Stimulated activated CD4-positive, alpha-beta T cell treated with anti-CD3 and anti-CD28 coated beads, Interleukin-2, amount 100 ng/mL, for 48 hours (primary cell): ENCODE results near the gene GABRG3.
"Not testable (repeated sequence)": the region's sequence is repeated elsewhere in the genome, so short reads cannot be mapped to it uniquely, and the experiment has no call there.

Source experiments
- DNase-seq, 2 donors: peaks; one replicate each; pipeline ENCODE4 v3.0.0-alpha.2; 2020

GABRG3 gene

DNA sequence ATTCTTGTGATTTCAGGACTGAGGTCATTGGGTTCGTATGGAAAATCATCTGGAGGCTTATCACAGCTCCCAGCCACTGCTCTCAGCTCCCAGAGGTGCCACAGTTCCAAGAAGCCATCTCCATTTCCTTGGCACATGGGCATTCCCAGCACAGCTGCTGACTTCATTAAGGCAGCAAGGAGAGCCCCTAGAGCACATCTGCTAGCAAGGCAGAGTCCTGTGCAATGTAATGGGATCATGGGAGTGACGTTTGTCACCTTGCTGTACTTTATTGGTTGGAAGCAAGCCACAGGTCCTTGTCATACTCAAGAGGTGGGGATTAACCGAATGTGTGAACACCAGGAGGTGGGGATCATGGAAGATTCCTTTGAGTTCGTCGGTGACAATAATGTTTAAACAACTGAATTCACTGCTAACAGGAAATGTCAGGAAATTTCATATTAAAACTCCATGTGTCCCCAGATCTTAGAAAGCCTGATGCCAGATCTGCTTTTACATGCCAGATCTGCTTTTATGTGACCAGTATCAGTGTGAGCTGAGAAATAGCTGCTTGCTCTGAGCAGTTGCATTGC lies 148.8 kb downstream of the GABRG3 start:
- no peak for DNase-seq

DNA sequence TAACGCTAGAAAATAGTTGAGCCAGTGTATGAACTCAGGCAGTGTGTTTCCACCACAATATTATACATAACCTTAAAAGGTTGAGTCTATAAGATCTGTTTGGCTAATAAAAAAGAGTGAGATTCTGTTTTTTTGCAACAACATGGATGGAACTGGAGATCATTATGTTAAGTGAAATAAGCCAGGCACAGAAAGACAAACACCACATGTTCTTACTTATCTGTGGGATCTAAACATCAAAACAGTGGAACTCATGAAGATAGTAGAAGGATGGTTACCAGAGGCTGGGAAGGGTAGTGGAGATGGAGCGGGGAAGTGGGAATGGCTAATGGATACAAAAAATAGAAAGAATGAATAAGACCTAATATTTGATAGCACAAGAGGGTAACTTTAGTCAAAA lies 150.7 kb downstream of the GABRG3 start:
- DNase-seq, result no peak

GRCh38 chr15:27123291-27123690 lies 152.3 kb downstream of the GABRG3 start:
- no peak for DNase-seq

GRCh38 chr15:27123808-27124207 lies 152.8 kb downstream of the GABRG3 start:
- DNase-seq, result no peak

DNA sequence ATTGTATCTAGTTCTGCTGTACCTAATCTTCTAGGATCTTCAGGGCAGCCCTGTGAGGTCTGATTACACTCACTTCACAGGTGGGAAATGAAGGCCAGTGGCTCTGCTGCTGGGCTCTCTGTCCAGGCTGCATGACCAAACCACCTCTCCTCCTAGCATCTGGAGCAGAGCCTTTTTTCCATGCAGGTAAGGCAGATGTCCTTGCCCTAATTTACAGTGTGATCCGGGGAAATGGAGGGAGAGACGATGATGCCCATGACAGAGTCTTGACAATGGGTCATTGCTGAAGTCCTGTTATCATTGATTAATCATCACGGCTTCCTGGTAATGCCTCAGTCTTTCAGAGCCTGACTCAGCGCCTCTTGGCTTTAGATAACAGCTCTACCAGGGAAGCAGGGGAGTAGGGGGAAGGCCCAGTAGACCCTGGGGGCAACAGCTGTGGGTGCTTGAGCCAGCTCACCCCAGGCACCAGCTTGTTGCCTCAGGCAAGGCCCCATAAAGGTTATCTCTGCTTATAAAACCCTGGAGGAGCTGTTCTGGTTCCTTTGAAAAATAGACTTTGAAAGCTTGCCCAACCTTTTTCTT lies 153.4 kb downstream of the GABRG3 start:
- no peak for DNase-seq

DNA sequence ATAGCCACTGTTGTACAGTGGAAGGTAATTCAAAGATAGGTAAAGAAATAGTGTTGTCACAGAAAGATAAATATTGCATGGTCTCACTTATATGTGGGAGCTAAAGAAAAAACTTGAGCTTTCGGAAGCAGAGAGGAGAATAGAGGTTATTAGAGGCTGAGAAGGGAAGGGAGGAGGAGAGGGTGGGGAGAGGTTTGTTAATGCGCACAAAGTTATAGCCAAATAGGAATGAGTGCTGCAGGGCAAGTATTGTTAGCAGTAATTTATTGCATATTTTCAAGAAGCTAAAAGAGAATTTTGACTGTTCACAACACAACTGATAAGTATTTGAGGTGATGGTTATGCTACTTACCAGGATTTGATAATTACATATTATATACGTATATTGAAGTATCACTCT lies 154.2 kb downstream of the GABRG3 start:
- DNase-seq, result no peak

DNA sequence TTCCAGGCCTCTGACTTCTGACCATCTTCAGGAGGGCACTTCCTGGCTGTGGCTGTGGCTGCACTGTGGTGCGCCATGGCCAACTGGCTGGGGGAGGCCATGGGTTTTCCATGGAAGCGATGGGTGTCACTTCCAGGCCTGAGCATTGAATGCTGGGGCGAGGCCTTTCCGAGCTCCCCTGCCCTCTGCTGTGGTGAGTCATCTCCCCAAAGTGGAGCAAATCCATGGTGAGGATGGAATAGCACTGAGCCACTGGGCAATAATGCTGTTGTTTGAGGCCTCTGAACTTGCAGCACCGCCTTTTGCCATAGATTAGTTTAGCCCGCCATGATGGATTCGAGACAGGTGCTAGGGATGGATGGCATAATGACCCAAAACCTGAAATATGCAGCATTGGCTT lies 155.5 kb downstream of the GABRG3 start:
- DNase-seq, result no peak

DNA sequence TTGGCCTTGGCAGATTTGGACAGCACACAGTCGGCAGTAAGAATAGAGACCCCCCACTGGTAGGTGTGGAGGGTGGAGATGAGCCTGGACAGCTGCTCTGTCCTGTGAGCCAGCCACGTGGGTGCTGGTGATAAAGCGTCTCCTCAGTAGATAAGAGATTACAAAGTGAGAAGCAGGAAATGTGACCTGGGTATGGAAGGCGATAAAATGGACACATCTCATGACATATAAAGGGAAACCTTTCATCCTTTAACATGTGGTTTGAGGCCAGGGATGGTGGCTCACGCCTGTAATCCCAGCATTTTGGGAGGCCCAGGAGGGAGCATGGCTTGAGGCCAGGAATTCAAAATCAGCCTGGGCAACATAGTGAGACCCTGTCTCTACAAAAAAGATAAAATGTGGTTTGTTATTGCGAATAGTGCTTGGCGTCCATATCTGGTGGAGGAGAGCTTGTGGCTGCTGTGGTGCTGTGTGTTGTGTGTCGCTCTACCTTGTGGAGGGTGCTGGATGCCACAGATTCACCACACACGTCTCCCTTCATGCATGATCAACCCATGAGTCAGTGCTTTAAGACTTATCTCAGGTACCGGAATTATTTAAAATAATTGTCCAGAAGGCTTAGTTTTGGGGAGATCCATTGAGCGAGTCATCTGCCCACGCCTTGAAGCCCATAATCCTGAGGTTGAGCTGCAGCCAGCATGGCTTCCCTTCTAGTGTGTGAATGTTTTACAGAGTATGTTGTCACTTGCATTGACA lies 157.0 kb downstream of the GABRG3 start:
- DNase-seq, result no peak

DNA sequence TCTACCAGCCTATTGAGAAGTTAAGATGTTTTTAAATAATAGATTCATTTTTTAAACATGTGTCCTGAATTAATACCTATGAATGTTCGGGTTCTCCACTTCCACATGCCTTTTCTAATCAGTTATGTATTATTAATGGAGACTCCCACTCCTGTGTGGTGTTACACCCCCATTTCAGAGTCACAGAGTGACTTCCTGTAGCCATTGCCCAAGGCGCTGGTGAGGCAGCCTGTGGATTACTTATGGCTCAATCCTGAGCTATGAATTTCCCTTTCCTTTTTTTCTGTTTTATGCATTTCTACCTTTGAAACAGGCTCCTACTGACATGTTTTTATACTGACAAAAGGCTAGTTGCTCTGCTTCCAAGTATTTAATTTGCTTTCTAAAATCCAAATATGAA lies 162.3 kb downstream of the GABRG3 start:
- no peak for DNase-seq

DNA sequence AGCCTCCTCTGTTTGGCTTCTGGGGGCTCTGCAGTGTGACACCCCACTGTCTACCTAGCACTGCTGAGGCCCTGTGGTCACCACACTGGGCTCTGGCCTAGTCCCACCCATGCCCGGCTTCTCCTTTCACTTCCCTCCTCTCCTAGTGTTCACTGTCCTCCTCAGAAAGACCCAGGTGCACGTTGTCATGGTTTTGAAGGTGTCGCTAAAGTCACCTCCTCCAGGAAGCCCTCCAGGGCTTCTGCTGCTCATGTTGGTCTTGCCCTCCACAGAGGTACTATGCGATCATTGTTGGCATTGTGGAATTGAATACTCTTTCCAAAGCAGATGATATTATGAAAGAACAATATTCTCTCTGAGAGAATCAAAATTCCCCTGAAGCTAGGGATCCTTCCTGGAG lies 163.5 kb downstream of the GABRG3 start:
- DNase-seq, result no peak

GRCh38 chr15:27135151-27135550 lies 164.2 kb downstream of the GABRG3 start:
- no peak for DNase-seq

GRCh38 chr15:27137127-27137526 lies 166.1 kb downstream of the GABRG3 start:
- DNase-seq, result no peak

- DNase-seq, result no peak
Observed at GRCh38 chr15:27165590-27165989, 194.6 kb downstream of the GABRG3 start.

DNA sequence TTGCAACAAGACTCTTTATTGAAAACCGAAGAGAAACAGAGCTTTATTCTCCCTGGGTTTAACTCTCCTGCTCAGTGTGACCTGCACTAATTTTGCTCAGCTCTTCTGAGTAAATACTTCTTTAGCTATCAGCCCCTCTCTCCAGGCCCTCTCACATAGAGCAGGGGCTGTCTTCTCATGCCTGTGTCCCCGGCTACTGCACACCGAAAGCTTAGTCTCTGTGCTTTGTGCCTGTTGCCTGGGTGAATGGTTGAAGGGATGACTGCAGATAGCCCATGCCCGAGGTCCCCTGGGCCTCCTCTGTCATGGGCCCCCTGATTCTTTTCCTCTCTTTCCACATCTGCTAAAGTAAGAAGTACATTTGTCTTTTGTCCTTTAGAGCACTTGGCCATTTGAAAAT lies 195.9 kb downstream of the GABRG3 start:
- DNase-seq, result no peak

GRCh38 chr15:27167738-27168137 lies 196.8 kb downstream of the GABRG3 start:
- no peak for DNase-seq

GRCh38 chr15:27170851-27171250 lies 199.9 kb downstream of the GABRG3 start:
- no peak for DNase-seq

DNA sequence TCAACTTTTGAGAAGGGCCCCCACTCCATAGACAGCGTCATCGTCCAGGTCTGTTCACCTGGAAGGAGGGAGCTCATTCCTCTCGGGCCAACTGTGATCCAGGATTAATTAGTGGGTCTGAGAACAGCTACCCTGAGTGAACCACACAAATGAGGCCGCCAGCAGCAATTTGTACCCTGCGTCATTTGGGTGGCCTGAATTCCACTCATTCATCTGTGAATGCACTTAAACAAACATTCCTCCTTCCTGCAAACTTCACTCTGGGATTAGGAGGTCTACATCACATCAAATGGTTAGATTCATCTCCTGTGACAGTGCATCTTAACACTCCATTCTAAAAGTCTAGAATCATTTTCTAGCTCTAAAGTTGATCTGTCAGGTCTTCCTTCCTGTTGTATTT lies 201.8 kb downstream of the GABRG3 start:
- DNase-seq, result no peak

DNA sequence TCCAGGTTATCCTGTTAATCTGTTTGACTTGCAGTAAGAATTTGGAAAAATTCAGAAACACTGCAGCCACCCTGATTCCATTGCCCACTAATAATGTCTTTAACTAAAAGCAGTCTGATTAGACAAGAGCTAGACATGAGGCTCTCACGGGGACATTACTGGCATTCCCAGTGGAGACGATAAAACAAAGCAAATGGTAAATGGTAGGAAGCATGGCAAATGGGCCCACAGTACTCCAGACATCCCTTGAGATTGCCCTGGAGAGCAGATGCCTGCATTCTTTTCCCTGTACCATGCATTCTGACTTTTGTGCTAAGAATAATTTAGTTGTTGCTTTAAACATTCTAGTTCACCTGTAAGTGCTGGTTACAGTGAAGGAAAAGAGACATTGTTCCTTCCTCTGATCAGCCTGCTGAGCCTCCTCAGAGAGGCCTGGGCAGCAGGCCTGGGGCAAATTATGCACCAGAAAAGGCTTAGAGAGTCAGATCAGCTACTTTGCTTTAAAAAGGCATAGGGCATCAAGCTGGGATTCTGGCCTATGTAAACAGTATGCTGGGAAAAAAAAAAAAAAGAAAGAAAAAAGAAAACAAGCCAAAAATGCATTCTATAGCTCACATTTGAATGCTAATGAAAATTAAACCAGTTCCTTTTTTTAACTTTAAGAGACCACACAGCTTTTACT lies 204.6 kb downstream of the GABRG3 start:
- no peak for DNase-seq

DNA sequence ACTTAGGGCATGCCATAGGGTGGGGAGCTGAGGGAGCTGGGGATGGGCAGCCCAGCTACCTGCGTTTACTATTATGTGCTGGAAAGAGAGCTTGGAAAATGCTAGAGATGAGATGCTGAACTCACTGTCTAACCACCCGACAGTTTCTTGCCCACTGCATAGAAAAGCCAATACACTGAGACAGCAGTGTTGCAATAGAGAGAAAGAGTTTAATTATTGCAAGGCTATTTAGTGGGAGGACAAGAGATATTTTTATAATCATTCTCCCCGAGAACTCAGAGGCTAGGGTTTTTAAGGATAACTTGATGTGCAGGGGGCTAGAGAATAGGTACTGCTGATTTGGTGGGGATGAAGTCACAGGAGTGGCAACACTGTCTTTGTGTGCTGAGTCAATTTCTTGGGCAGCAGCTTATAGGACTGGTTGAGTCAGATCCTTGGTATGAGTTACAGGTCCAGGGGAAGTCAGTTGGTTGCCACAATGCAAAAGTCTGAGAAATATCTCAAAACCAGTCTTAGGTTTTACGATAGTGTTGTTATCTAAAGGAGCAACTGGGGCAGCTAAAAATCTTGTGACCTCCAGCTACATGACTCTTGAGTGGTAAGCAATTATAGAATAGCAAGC lies 205.9 kb downstream of the GABRG3 start:
- no peak for DNase-seq

- no peak for DNase-seq
Observed at GRCh38 chr15:27179789-27180188, 208.8 kb downstream of the GABRG3 start.

GRCh38 chr15:27182561-27183110 lies 211.7 kb downstream of the GABRG3 start:
- no peak for DNase-seq

DNA sequence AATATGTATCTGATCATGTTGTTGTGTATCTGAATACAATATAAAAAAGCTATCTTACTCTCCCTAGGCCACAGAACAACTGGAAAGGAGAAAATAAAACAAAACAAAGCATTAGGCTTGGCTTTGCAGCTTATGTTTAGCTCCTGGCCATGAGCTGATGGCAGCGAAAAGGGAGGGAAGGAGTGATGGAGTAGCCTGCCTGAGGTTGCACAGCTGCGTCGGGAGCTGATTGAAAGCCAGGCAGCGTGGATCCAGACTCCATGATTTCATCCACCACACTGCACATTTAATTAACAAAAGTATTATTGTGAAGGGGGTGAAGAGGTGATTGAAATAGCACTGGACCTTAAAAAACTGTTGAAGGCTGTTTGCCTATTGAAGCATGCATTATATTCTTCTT lies 212.2 kb downstream of the GABRG3 start:
- DNase-seq, result no peak

DNA sequence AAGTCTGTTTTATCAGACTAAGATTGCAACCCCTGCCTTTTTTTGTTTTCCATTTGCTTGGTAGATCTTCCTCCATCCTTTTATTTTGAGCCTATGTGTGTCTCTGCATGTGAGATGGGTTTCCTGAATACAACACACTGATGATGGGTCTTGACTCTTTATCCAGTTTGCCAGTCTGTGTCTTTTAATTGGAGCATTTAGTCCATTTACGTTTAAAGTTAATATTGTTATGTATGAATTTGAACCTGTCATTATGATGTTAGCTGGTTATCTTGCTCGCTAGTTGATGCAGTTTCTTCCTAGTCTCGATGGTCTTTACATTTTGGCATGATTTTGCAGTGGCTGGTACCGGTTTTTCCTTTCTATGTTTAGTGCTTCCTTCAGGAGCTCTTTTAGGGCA lies 220.5 kb downstream of the GABRG3 start:
- DNase-seq, result not testable (repeated sequence)
